Measurements from ENCODE around the gene JADE2. TPM values are rescaled to one million over a fixed set of nuclear protein-coding genes. Genes with fewer than 3 reads are reported as not detected.

JADE2 gene
- polyA plus RNA-seq, 2 of the 4 experiments (the other 2 are of a cell fraction) = 24.0 to 27.1 TPM

DNA sequence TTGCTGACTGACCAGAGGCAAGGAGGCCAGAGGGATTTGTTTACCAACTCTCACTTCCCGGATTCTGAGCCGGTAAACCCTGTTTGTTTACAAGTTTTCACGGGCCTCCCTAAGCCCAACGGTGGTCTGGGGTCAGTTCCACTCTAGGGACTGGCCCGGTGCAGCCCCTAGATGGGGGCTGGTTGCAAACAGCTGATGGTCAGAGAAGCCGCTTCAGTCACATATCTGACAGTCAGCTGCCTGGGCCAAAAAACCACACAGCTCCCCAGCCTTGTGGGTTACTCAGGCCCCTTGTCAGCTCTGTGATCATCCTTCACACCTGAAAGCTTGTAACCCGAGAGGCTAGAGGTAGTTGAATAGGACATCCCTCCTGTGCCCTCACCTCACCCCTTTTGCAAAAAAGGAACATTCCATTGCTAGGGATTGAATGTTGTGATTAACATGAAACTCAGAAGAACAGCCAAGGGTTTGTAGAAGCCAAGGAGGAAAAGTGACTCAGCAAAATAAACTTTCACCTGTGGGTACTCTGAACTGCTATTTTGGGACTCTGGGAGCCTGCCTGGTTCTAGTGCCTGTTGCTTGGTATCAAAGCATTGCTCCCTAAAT is 66.8 kb downstream of the JADE2 start:
- H3K4me1 ChIP-seq = peaks cover 15% of the 10 kb centered on the region
- ChIA-PET POLR2A (interaction anchor here (1.6 kb wide), 1 partner anchor 312 kb away, joined by 6 read pairs; no protein-coding TSS in a partner anchor), CTCF (interaction anchor here (1.1 to 2.0 kb wide), 6 partner anchors 12 to 65 kb away, joined by 3 to 11 read pairs (median 4); no protein-coding TSS in a partner anchor)
- TF ChIP-seq MYC (IDR thresholded peaks at IDR 0.05; ENCODE audit: borderline replicate concordance, low read length) (no peak), NFE2L2 (conservative IDR thresholded peaks at IDR 0.05; ENCODE audit: low read length) (peak; percentile 89), FOSL2 (IDR thresholded peaks at IDR 0.05) (no peak), FOSL2 (CRISPR knock-in tag; IDR thresholded peaks at IDR 0.05) (peak; percentile 4; the same call in 1 of the 2 replicates), MAFK (IDR thresholded peaks at IDR 0.05; ENCODE audit: partially characterized antibody) (peak; percentile 93)
- H3K27ac ChIP-seq = peak overlapping the region; percentile 46 to 77
- no peak for DNase-seq (ENCODE audit: low read depth in 1 of 2, low spot score in 1 of 2)
- WGBS (ENCODE audit: missing lambda C conversion rate) = 62% methylated on average over 7 of the region's 7 CpGs
- no peak for FAIRE-seq
- ATAC-seq = peak in 1 of 2 experiments; percentile 25; a peak in 3 of 6 replicates
- H3K4me3 ChIP-seq = no peak overlapping the region
- H3K9me3 ChIP-seq = no peaks in the 10 kb centered on the region
- H3K4me2 ChIP-seq = peak overlapping the region; percentile 20; the same call in 2 of the 3 replicates

DNA sequence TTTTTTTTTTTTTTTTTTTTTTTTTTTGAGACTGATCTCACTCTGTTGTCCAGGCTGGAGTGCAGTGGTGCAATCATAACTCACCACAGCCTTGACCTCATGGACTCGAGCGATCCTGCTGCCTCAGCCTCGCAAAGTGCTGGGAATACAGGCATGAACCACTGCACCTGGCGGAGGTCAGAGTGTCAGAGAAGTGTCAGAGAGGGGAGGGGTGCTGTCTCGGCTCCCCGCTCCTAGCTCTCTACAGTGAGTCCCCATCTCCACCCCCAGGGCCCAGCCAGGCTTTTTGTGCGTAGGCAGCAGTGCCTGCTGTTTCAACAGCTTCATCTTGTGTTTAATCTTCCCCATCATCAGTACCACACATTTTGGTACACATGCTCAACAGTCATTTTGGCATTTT is 68.9 kb downstream of the JADE2 start:
- peaks cover 15% of the 10 kb centered on the region for H3K4me1 ChIP-seq
- H3K27ac ChIP-seq = no peak overlapping the region
- ChIA-PET CTCF (interaction anchor here (1.2 to 1.4 kb wide), 2 partner anchors 259 to 311 kb away, joined by 3 read pairs; partner anchors contain the start of gene PCBD2), POLR2A (no interaction called here)
- ATAC-seq = no peak
- 89% methylated on average over 7 of the region's 7 CpGs for whole genome bisulfite sequencing (ENCODE audit: missing lambda C conversion rate)
- H3K4me2 ChIP-seq = no peak overlapping the region
- H3K4me3 ChIP-seq = no peak overlapping the region
- no peak for FAIRE-seq
- H3K9me3 ChIP-seq = no peaks in the 10 kb centered on the region
- DNase-seq (ENCODE audit: low read depth in 1 of 2, low spot score in 1 of 2) = no peak
- no peak for TF ChIP-seq GATA3 (IDR thresholded peaks at IDR 0.05; ENCODE audit: borderline replicate concordance)
- no peak for TF ChIP-seq ZC3H11A (IDR thresholded peaks at IDR 0.05)

DNA sequence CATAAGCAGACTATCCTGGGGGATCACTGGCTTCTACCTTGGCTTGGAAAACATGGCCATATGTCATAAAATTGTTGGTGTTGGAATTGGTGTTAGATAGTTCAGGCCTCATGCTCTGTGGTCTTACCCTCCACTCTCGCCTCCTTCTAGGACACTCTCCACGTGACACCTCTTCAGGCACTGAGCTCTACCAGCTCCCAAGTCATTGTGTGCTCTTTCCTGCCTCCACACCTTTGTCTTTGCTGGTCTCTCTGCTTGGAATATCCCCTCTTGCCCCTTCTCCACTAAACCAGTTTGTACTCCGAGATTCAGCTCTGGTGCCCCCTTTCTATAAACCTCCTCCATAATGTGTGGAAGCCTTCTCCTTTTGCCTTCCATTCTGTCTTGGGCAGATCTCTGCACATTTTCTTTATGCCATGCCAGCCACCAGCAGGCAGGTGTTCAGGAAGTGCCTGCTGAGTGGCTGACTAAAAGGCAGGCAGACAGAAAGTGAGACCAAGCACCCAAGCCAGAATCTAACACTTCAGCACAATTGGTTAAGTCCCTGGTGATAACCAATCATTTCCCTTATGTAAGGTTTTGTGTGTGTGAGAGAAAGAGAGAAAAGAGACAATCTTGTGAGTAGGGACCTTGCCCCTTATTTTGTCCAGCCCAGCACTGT is 69.5 kb downstream of the JADE2 start:
- ChIA-PET CTCF (interaction anchor here (1.1 to 2.5 kb wide), 4 partner anchors 8 to 310 kb away, joined by 3 to 13 read pairs (median 6); partner anchors contain the start of gene PCBD2), POLR2A (no interaction called here)
- Histone ChIP-seq H3K9me3 (no peaks in the 10 kb centered on the region), H3K4me3 (no peak overlapping the region), H3K27ac (no peak overlapping the region), H3K4me1 (peaks cover 15% of the 10 kb centered on the region), H3K4me2 (no peak overlapping the region)
- TF ChIP-seq SMC3 (IDR thresholded peaks at IDR 0.05) (no peak), EHF (CRISPR knock-in tag; IDR thresholded peaks at IDR 0.05) (no peak), RCOR1 (IDR thresholded peaks at IDR 0.05; ENCODE audit: low read depth, low read length) (no peak), BHLHE40 (IDR thresholded peaks at IDR 0.05; ENCODE audit: low read depth, low read length) (no peak), RARB (CRISPR knock-in tag; IDR thresholded peaks at IDR 0.05) (no peak), EHMT2 (IDR thresholded peaks at IDR 0.05; ENCODE audit: low read depth) (no peak), POLR2A (IDR thresholded peaks at IDR 0.05; ENCODE audit: low read length) (no peak), JUN (IDR thresholded peaks at IDR 0.05) (no peak), ZFP36 (IDR thresholded peaks at IDR 0.05; ENCODE audit: borderline replicate concordance, partially characterized antibody) (no peak), HOXB13 (CRISPR knock-in tag; IDR thresholded peaks at IDR 0.05; ENCODE audit: low read depth) (no peak), MYC (IDR thresholded peaks at IDR 0.05; ENCODE audit: borderline replicate concordance, low read length) (no peak), NR3C1 (IDR thresholded peaks at IDR 0.05) (no peak), FOXS1 (CRISPR knock-in tag; IDR thresholded peaks at IDR 0.05) (no peak), HOXB5 (CRISPR knock-in tag; IDR thresholded peaks at IDR 0.05) (no peak), FOSB (CRISPR knock-in tag; IDR thresholded peaks at IDR 0.05) (no peak), CBX8 (IDR thresholded peaks at IDR 0.05) (no peak)
- TF ChIP-seq, protein P1, sequence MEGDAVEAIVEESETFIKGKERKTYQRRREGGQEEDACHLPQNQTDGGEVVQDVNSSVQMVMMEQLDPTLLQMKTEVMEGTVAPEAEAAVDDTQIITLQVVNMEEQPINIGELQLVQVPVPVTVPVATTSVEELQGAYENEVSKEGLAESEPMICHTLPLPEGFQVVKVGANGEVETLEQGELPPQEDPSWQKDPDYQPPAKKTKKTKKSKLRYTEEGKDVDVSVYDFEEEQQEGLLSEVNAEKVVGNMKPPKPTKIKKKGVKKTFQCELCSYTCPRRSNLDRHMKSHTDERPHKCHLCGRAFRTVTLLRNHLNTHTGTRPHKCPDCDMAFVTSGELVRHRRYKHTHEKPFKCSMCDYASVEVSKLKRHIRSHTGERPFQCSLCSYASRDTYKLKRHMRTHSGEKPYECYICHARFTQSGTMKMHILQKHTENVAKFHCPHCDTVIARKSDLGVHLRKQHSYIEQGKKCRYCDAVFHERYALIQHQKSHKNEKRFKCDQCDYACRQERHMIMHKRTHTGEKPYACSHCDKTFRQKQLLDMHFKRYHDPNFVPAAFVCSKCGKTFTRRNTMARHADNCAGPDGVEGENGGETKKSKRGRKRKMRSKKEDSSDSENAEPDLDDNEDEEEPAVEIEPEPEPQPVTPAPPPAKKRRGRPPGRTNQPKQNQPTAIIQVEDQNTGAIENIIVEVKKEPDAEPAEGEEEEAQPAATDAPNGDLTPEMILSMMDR (IDR thresholded peaks at IDR 0.05) = no peak
- FAIRE-seq (no peak), DNase-seq (ENCODE audit: low read depth in 1 of 2, low spot score in 1 of 2) (no peak), ATAC-seq (no peak; a peak in 1 of 6 replicates)
- 85% methylated on average over 3 of the region's 3 CpGs for WGBS (ENCODE audit: missing lambda C conversion rate)

All from A549 (cell line).